ENCODE data around the gene ZMYND8. TPM values are rescaled to one million over a fixed set of nuclear protein-coding genes. Genes with fewer than 3 reads are reported as not detected.
"Not testable (repeated sequence)": the region's sequence is repeated elsewhere in the genome, so short reads cannot be mapped to it uniquely, and the experiment has no call there.

The ZMYND8 gene
- total RNA-seq, 1 donor from 2014 or later, result 49.3 TPM

GRCh38 chr20:47374121-47374520 lies 17.6 kb upstream of the ZMYND8 start:
- ATAC-seq; DNase-seq (ENCODE audit: low spot score); intact Hi-C loops (cut with DNase I): not testable (repeated sequence)

- ATAC-seq (no peak), DNase-seq (ENCODE audit: low spot score) (no peak)
- intact Hi-C loops (cut with DNase I), result no loop called here
Measured at GRCh38 chr20:47373206-47373733, 16.8 kb upstream of the ZMYND8 start.

- intact Hi-C loops (cut with DNase I), result no loop called here
- no peak for ATAC-seq
- DNase-seq (ENCODE audit: low spot score), result no peak
Measured at GRCh38 chr20:47370850-47371782, 14.6 kb upstream of the ZMYND8 start.

GRCh38 chr20:47370214-47370613 lies 13.7 kb upstream of the ZMYND8 start:
- ATAC-seq (no peak), DNase-seq (ENCODE audit: low spot score) (no peak)
- intact Hi-C loops (cut with DNase I), result no loop called here

GRCh38 chr20:47368301-47368700 lies 11.8 kb upstream of the ZMYND8 start:
- ATAC-seq, result no peak
- DNase-seq (ENCODE audit: low spot score), result no peak
- intact Hi-C loops (cut with DNase I), result no loop called here

- intact Hi-C loops (cut with DNase I); DNase-seq (ENCODE audit: low spot score); ATAC-seq: not testable (repeated sequence)
Measured at GRCh38 chr20:47366301-47366700, 9.8 kb upstream of the ZMYND8 start.

GRCh38 chr20:47365023-47365764 lies 8.7 kb upstream of the ZMYND8 start:
- intact Hi-C loops (cut with DNase I), result no loop called here
- ATAC-seq (no peak), DNase-seq (ENCODE audit: low spot score) (no peak)

GRCh38 chr20:47362361-47363219 lies 6.1 kb upstream of the ZMYND8 start:
- intact Hi-C loops (cut with DNase I), result loop anchor here (5.0 kb wide), 1 partner anchor 45 kb away; no protein-coding TSS in a partner anchor
- DNase-seq (ENCODE audit: low spot score) (no peak), ATAC-seq (no peak)

- ATAC-seq, result no peak
- intact Hi-C loops (cut with DNase I), result loop anchor here (5.0 kb wide), 1 partner anchor 44 kb away; no protein-coding TSS in a partner anchor
- no peak for DNase-seq (ENCODE audit: low spot score)
Measured at GRCh38 chr20:47361057-47361915, 4.8 kb upstream of the ZMYND8 start.

GRCh38 chr20:47360297-47361056 lies 4.0 kb upstream of the ZMYND8 start:
- peak; percentile 62 for ATAC-seq
- intact Hi-C loops (cut with DNase I), result loop anchor here (5.0 kb wide), 1 partner anchor 43 kb away; no protein-coding TSS in a partner anchor
- peak; percentile 85 for DNase-seq (ENCODE audit: low spot score)

- no peak for ATAC-seq
- intact Hi-C loops (cut with DNase I), result loop anchor here (5.0 kb wide), 1 partner anchor 42 kb away; no protein-coding TSS in a partner anchor
- no peak for DNase-seq (ENCODE audit: low spot score)
Measured at GRCh38 chr20:47359530-47360296, 3.2 kb upstream of the ZMYND8 start.

GRCh38 chr20:47358672-47359529 lies 2.4 kb upstream of the ZMYND8 start:
- peak; percentile 79 for ATAC-seq
- DNase-seq (ENCODE audit: low spot score), result peak; percentile 84
- intact Hi-C loops (cut with DNase I), result no loop called here

GRCh38 chr20:47358039-47358671 lies 1.7 kb upstream of the ZMYND8 start:
- ATAC-seq, result no peak
- intact Hi-C loops (cut with DNase I), result no loop called here
- no peak for DNase-seq (ENCODE audit: low spot score)

GRCh38 chr20:47357296-47358038 lies 968 bp upstream of the ZMYND8 start:
- intact Hi-C loops (cut with DNase I), result no loop called here
- ATAC-seq (peak; percentile 37), DNase-seq (ENCODE audit: low spot score) (peak; percentile 83)

Data from sciatic nerve (tissue), 2 donors.